Mammary epithelial cell (primary cell): ENCODE data around the gene MSLN.

Source experiments
- EZH2 ChIP-seq: IDR thresholded peaks from 2 replicates; pipeline ENCODE4 v1.6.1; 2012; ENCODE audit warnings: low read length, inconsistent platforms, borderline replicate concordance
- TF ChIP-seq, protein P1 (sequence below), 2 donors: IDR thresholded peaks in 1 of 2; conservative IDR thresholded peaks in 1 of 2; 2 replicates each; pipeline ENCODE4 v1.5.1; 2011 to 2012; ENCODE audit warnings: inconsistent platforms in 2 of 2, low read length in 2 of 2, mild to moderate bottlenecking in 2 of 2, control low read depth in 1 of 2, low read depth in 1 of 2; ENCODE audit not compliant: insufficient read depth in 1 of 2; ENCODE audit errors: extremely low read depth in 1 of 2

DNA sequence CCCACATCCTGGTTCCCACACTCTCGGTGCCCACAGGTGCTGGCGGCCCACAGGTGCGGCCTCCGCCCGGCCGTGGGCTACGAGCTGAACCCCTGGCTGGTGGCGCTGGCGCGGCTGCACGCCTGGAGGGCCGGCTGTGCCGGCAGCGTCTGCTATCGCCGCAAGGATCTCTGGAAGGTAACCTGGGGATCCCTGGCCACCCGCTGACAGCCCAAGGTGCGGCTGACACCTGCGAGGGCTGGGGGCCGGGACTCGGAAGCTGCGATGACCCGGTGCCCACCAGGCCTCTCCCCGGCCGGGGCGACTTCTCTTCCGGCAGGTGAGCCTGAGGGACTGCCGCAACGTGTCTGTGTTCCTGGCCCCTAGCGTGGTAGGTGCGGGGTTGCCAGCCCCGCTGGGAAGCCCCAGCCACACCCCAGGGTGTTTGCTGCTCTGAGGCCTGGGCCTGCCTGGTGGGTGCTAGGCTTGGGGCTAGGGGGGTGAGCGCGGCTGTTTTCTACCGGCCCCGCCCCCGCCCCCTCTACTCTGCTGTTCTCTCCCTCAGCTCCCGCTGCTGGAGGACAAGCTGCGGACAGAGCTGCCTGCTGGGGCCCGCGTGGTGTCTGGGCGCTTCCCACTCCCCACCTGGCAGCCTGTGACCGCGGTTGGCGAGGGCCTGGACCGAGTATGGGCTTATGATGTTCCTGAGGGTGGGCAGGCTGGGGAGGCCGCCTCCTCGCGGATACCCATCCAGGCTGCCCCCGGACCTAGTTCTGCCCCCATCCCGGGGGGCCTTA, 38.6 kb upstream of the MSLN start:
- TF ChIP-seq, protein P1, sequence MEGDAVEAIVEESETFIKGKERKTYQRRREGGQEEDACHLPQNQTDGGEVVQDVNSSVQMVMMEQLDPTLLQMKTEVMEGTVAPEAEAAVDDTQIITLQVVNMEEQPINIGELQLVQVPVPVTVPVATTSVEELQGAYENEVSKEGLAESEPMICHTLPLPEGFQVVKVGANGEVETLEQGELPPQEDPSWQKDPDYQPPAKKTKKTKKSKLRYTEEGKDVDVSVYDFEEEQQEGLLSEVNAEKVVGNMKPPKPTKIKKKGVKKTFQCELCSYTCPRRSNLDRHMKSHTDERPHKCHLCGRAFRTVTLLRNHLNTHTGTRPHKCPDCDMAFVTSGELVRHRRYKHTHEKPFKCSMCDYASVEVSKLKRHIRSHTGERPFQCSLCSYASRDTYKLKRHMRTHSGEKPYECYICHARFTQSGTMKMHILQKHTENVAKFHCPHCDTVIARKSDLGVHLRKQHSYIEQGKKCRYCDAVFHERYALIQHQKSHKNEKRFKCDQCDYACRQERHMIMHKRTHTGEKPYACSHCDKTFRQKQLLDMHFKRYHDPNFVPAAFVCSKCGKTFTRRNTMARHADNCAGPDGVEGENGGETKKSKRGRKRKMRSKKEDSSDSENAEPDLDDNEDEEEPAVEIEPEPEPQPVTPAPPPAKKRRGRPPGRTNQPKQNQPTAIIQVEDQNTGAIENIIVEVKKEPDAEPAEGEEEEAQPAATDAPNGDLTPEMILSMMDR (conservative IDR thresholded peaks at IDR 0.05 in 1 of 2, IDR thresholded peaks at IDR 0.05 in 1 of 2; ENCODE audit: extremely low read depth in 1 of 2, insufficient read depth in 1 of 2, low read depth in 1 of 2, low read length in 2 of 2): no peak
- no peak for TF ChIP-seq EZH2
